WTC11 (cell line): ENCODE measurements around the gene IL20RA. TPM values are rescaled to one million over a fixed set of nuclear protein-coding genes. Genes with fewer than 3 reads are reported as not detected.

ENCODE experiments used
- ATAC-seq: fragments of 200-7000 bp; cut with Tn5 transposase; 2 replicates; pipeline ENCODE4 v1.10.0; 2021; ENCODE audit warnings: mild to moderate bottlenecking, moderate library complexity
- CTCF ChIA-PET: fragments of 300-600 bp; sonication (Branson Sonifier 250); formaldehyde crosslinking; loops from one replicate; lab custom pipeline; 2021; ENCODE audit warnings: antibody characterized with exemption; lab: Charles Lee
- POLR2A ChIA-PET: fragments of 350-600 bp; sonication (Branson Sonifier 250); formaldehyde crosslinking; loops from one replicate; lab custom pipeline; 2021; ENCODE audit warnings: antibody characterized with exemption; lab: Charles Lee
- DNase-seq: peaks from one replicate; pipeline ENCODE4 v3.0.0; 2021; ENCODE audit warnings: low spot score
- H3K27ac Mint-ChIP-seq: 2 replicates; pipeline ENCODE4 v1.8.0; 2021; ENCODE audit warnings: mixed read lengths
- H3K27me3 Mint-ChIP-seq: 2 replicates; pipeline ENCODE4 v1.8.0; 2021; ENCODE audit warnings: low read depth, mild to moderate bottlenecking, moderate library complexity, mixed read lengths
- H3K36me3 Mint-ChIP-seq: 2 replicates; pipeline ENCODE4 v1.8.0; 2021; ENCODE audit warnings: mixed read lengths
- H3K4me1 Mint-ChIP-seq: 2 replicates; pipeline ENCODE4 v1.8.0; 2022; ENCODE audit warnings: mixed read lengths
- H3K4me3 Mint-ChIP-seq: 2 replicates; pipeline ENCODE4 v1.8.0; 2021; ENCODE audit warnings: mild to moderate bottlenecking, moderate library complexity, mixed read lengths
- H3K9me3 Mint-ChIP-seq: 2 replicates; pipeline ENCODE4 v1.8.0; 2021; ENCODE audit warnings: mixed read lengths
- ARID4B ChIP-seq: sonication (generic); formaldehyde crosslinking; IDR thresholded peaks from 2 replicates; pipeline ENCODE4 v1.8.0; 2023; ENCODE audit warnings: missing genetic modification reagents, mild to moderate bottlenecking, borderline replicate concordance
- E2F1 ChIP-seq: sonication (generic); formaldehyde crosslinking; IDR thresholded peaks from 2 replicates; pipeline ENCODE4 v1.8.0; 2022; ENCODE audit warnings: mild to moderate bottlenecking, missing genetic modification reagents
- ERG ChIP-seq: fragments of 250-450 bp; sonication (Bioruptor Pico); IDR thresholded peaks from 2 replicates; pipeline ENCODE4 v1.8.0; 2021; ENCODE audit warnings: mild to moderate bottlenecking
- IRF1 ChIP-seq: sonication (generic); formaldehyde crosslinking; IDR thresholded peaks from 2 replicates; pipeline ENCODE4 v1.8.0; 2023; ENCODE audit warnings: missing genetic modification reagents
- JAZF1 ChIP-seq: fragments of 250-450 bp; sonication (Bioruptor Pico); IDR thresholded peaks from 2 replicates; pipeline ENCODE4 v1.9.0; 2021; ENCODE audit warnings: moderate library complexity, mild to moderate bottlenecking, inconsistent platforms
- JUN ChIP-seq: sonication (generic); formaldehyde crosslinking; IDR thresholded peaks from 2 replicates; pipeline ENCODE4 v1.8.0; 2023; ENCODE audit warnings: mild to moderate bottlenecking, missing genetic modification reagents
- KAT7 ChIP-seq: sonication (generic); formaldehyde crosslinking; IDR thresholded peaks from 2 replicates; pipeline ENCODE4 v1.8.1; 2023; ENCODE audit warnings: missing genetic modification reagents, mild to moderate bottlenecking, borderline replicate concordance
- MXD4 ChIP-seq: fragments of 250-450 bp; sonication (Bioruptor Pico); IDR thresholded peaks from 2 replicates; pipeline ENCODE4 v1.8.0; 2021; ENCODE audit warnings: mild to moderate bottlenecking, moderate library complexity, borderline replicate concordance
- NFE2L1 ChIP-seq: sonication (generic); formaldehyde crosslinking; IDR thresholded peaks from 2 replicates; pipeline ENCODE4 v1.8.1; 2023; ENCODE audit warnings: missing genetic modification reagents
- NFYB ChIP-seq: sonication (generic); formaldehyde crosslinking; conservative IDR thresholded peaks from 2 replicates; pipeline ENCODE4 v1.8.0; 2022; ENCODE audit warnings: low read depth, missing genetic modification reagents
- NR1H2 ChIP-seq: sonication (generic); formaldehyde crosslinking; IDR thresholded peaks from 2 replicates; pipeline ENCODE4 v1.9.0; 2021; ENCODE audit warnings: mild to moderate bottlenecking, moderate library complexity, missing genetic modification reagents
- PRDM15 ChIP-seq: sonication (generic); formaldehyde crosslinking; IDR thresholded peaks from 2 replicates; pipeline ENCODE4 v1.8.0; 2022; ENCODE audit warnings: missing genetic modification reagents
- RELA ChIP-seq: sonication (generic); formaldehyde crosslinking; IDR thresholded peaks from 2 replicates; pipeline ENCODE4 v1.8.1; 2022; ENCODE audit warnings: missing genetic modification reagents, mild to moderate bottlenecking, borderline replicate concordance
- SMAD3 ChIP-seq: sonication (generic); formaldehyde crosslinking; IDR thresholded peaks from 2 replicates; pipeline ENCODE4 v1.8.0; 2022; ENCODE audit warnings: missing genetic modification reagents, mild to moderate bottlenecking, borderline replicate concordance
- SMAD4 ChIP-seq: sonication (generic); formaldehyde crosslinking; IDR thresholded peaks from 2 replicates; pipeline ENCODE4 v1.8.0; 2022; ENCODE audit warnings: mild to moderate bottlenecking, missing genetic modification reagents
- TEAD4 ChIP-seq: sonication (generic); formaldehyde crosslinking; IDR thresholded peaks from 2 replicates; pipeline ENCODE4 v1.8.0; 2022; ENCODE audit warnings: mild to moderate bottlenecking, missing genetic modification reagents
- ZBTB43 ChIP-seq: sonication (generic); formaldehyde crosslinking; IDR thresholded peaks from 2 replicates; pipeline ENCODE4 v1.8.1; 2023; ENCODE audit warnings: mild to moderate bottlenecking, missing genetic modification reagents
- ZNF219 ChIP-seq: sonication (generic); formaldehyde crosslinking; IDR thresholded peaks from 2 replicates; pipeline ENCODE4 v1.8.0; 2023; ENCODE audit warnings: missing genetic modification reagents, mild to moderate bottlenecking, borderline replicate concordance
- ZNF281 ChIP-seq: sonication (generic); formaldehyde crosslinking; IDR thresholded peaks from 2 replicates; pipeline ENCODE4 v1.8.0; 2023; ENCODE audit warnings: mild to moderate bottlenecking, missing genetic modification reagents
- ZNF317 ChIP-seq: sonication (generic); formaldehyde crosslinking; IDR thresholded peaks from 2 replicates; pipeline ENCODE4 v1.8.1; 2023; ENCODE audit warnings: low read depth, mild to moderate bottlenecking, moderate library complexity, missing genetic modification reagents, borderline replicate concordance
- ZNF671 ChIP-seq: fragments of 250-450 bp; sonication (Bioruptor Pico); IDR thresholded peaks from 2 replicates; pipeline ENCODE4 v1.8.0; 2021; ENCODE audit warnings: mild to moderate bottlenecking
- total RNA-seq: library from RNA; stranded (reverse); gene quantifications from 3 replicates; pipeline ENCODE4 v1.2.3, GENCODE V29; 2021

IL20RA gene
- total RNA-seq, 1 experiment from 2014 or later: 1.3 TPM

GRCh38 chr6:137000825-137001224 is 43.9 kb downstream of the IL20RA start (continued):
- no peak for TF ChIP-seq E2F1 (CRISPR knock-in tag)
- TF ChIP-seq NFYB: no peak
- no peak for TF ChIP-seq NFE2L1 (CRISPR knock-in tag)
- TF ChIP-seq ZNF671 (CRISPR knock-in tag): no peak
- no peak for TF ChIP-seq IRF1 (CRISPR knock-in tag)
- TF ChIP-seq JUN (CRISPR knock-in tag): no peak

- no peaks in the 10 kb centered on the region for H3K36me3 Mint-ChIP-seq
- ChIA-PET CTCF (interaction anchor here (0.6 to 1.2 kb wide), 2 partner anchors 27 to 37 kb away, joined by 3 read pairs; no protein-coding TSS in a partner anchor), POLR2A (no interaction called here)
- no peak for DNase-seq
- no peaks in the 10 kb centered on the region; the same call in 1 of the 2 replicates for H3K27me3 Mint-ChIP-seq
- no peak overlapping the region for H3K4me3 Mint-ChIP-seq
- H3K4me1 Mint-ChIP-seq: peaks cover 46% of the 10 kb centered on the region
- no peak for ATAC-seq
- H3K9me3 Mint-ChIP-seq: 0 out of 2 replicates have a peak, but pooled peaks cover 3% of the 10 kb centered on the region
- no peak overlapping the region for H3K27ac Mint-ChIP-seq
- TF ChIP-seq MXD4 (CRISPR knock-in tag) (no peak), NR1H2 (CRISPR knock-in tag) (no peak), PRDM15 (no peak), TEAD4 (no peak), ZNF281 (CRISPR knock-in tag) (no peak), ARID4B (CRISPR knock-in tag) (no peak), ZNF317 (CRISPR knock-in tag) (no peak), ZNF219 (CRISPR knock-in tag) (no peak), KAT7 (CRISPR knock-in tag) (no peak), JUN (CRISPR knock-in tag) (no peak), ERG (CRISPR knock-in tag) (no peak), SMAD4 (CRISPR knock-in tag) (no peak), SMAD3 (CRISPR knock-in tag) (no peak), JAZF1 (CRISPR knock-in tag) (no peak), RELA (CRISPR knock-in tag) (no peak), ZBTB43 (CRISPR knock-in tag) (no peak)
Observed at GRCh38 chr6:136995521-136995920, 49.2 kb downstream of the IL20RA start.
